Activated CD8-positive, alpha-beta memory T cell treated with anti-CD3 and anti-CD28 coated beads, Interleukin-2, amount 10 ng/mL, durations not matched to agents 7 days and 5 days (primary cell): Measurements from ENCODE around the gene BTG2. TPM values are rescaled to one million over a fixed set of nuclear protein-coding genes. Genes with fewer than 3 reads are reported as not detected.

ENCODE experiments used
- ATAC-seq: fragments of 150-1000 bp; cut with Tn5 transposase; one replicate; pipeline ENCODE4 v1.10.0; 2021; ENCODE audit warnings: moderate library complexity
- CTCF ChIA-PET: fragments of 350-600 bp; sonication (Branson Sonifier 250); formaldehyde crosslinking; loops from one replicate; lab custom pipeline; 2021; ENCODE audit warnings: antibody characterized with exemption; lab: Charles Lee
- DNase-seq: peaks from one replicate; pipeline ENCODE4 v3.0.0-alpha.2; 2020
- H3K27ac Mint-ChIP-seq: one replicate; pipeline ENCODE4 v1.8.0; 2021; ENCODE audit warnings: mild to moderate bottlenecking, mixed read lengths
- H3K27me3 Mint-ChIP-seq: one replicate; pipeline ENCODE4 v1.8.0; 2021; ENCODE audit warnings: mixed read lengths
- H3K36me3 Mint-ChIP-seq: one replicate; pipeline ENCODE4 v1.8.0; 2021; ENCODE audit warnings: mild to moderate bottlenecking, mixed read lengths
- H3K4me1 Mint-ChIP-seq: one replicate; pipeline ENCODE4 v1.8.0; 2021; ENCODE audit warnings: mixed read lengths
- H3K4me3 Mint-ChIP-seq: one replicate; pipeline ENCODE4 v1.8.0; 2021; ENCODE audit warnings: mild to moderate bottlenecking, moderate library complexity, mixed read lengths
- H3K9me3 Mint-ChIP-seq: one replicate; pipeline ENCODE4 v1.8.0; 2022; ENCODE audit warnings: low read depth, mixed read lengths
- total RNA-seq, 2 experiments: library from RNA; stranded (reverse); gene quantifications; one replicate each; pipeline ENCODE4 v1.2.3, GENCODE V29; 2021

Gene BTG2
- total RNA-seq, 2 experiments from 2014 or later, result 72.2 to 142 TPM

DNA sequence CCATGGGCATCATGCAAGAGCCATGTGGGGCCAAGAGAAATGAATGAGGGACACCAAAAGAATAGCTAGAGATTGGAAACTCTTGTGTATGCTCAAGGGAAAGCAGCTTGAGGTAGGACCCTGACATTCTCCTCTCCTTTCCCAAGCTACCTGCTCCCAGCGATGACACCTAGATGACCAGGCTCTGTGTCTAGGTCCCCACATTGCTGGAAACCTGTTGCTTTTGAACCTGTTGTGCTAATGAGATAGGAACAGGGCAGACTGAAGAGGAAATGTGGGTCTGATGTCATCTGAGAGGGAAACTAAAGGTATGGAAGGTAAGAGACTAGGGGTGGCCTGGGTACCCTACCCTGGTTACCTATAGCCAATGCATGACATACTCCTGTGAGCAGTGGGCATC is 43.8 kb downstream of the BTG2 start:
- ATAC-seq (no peak), DNase-seq (no peak)
- no peaks in the 10 kb centered on the region for H3K36me3 Mint-ChIP-seq
- CTCF ChIA-PET, result interaction anchor here (1.4 to 17.8 kb wide), 2 partner anchors 9 to 77 kb away, joined by 5 to 806 read pairs; no protein-coding TSS in a partner anchor
- no peak overlapping the region for H3K4me3 Mint-ChIP-seq
- no peak overlapping the region for H3K27ac Mint-ChIP-seq
- H3K9me3 Mint-ChIP-seq, result no peaks in the 10 kb centered on the region
- H3K4me1 Mint-ChIP-seq, result peaks cover 2% of the 10 kb centered on the region
- peaks cover 41% of the 10 kb centered on the region for H3K27me3 Mint-ChIP-seq

DNA sequence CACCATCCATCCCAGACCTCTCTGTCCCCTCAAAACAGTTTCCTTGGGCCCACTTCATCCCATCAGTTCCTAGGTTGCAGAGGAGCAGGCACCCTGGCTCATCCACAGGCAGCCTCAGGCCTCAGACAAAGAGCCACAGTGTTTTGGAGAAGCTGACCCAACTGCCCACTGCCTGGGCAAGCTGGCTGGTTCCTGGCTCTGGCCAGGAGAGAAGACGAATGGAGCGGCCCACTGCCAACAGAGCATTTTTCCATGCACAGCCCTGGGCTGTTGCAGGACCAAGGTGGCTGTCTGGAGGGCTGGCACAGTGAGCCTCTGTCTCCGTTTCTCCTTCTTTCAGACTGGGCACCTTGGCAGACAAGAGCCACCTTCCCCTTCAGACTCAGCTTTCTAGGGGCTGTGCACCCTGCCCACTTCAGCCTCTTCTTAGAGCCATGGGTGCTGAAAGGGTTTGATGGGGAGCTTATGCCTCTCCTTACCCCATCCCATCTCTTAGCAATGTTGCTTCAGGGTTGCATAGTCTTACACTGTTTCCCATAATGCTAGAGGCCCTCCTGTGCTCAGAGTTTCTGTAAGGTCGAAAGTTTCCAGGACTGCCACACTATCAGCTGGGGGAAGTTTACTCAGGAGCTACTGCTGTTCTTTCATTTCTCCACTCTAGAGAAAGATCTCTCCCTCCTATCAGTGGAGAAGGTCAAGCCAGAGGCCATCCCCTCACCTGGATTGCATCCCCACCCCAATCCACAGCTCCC is 44.6 kb downstream of the BTG2 start:
- H3K4me1 Mint-ChIP-seq, result peaks cover 2% of the 10 kb centered on the region
- CTCF ChIA-PET, result interaction anchor here (0.7 to 1.4 kb wide), 4 partner anchors 9 to 82 kb away, joined by 3 to 5 read pairs (median 4); no protein-coding TSS in a partner anchor
- DNase-seq, result no peak
- no peak for ATAC-seq
- peaks cover 39% of the 10 kb centered on the region for H3K27me3 Mint-ChIP-seq
- no peaks in the 10 kb centered on the region for H3K9me3 Mint-ChIP-seq
- H3K27ac Mint-ChIP-seq, result no peak overlapping the region
- no peaks in the 10 kb centered on the region for H3K36me3 Mint-ChIP-seq
- no peak overlapping the region for H3K4me3 Mint-ChIP-seq

- H3K27ac Mint-ChIP-seq, result no peak within 1 kb of the TSS
- no peak for DNase-seq
- ATAC-seq, result no peak
- H3K9me3 Mint-ChIP-seq, result no peaks in the 10 kb centered on the region
- H3K4me1 Mint-ChIP-seq, result peaks cover 2% of the 10 kb centered on the region
- H3K27me3 Mint-ChIP-seq, result peaks cover 43% of the 10 kb centered on the region
- CTCF ChIA-PET, result interaction anchor here (2.9 kb wide), 1 partner anchor 10 kb away, joined by 8 read pairs; no protein-coding TSS in a partner anchor
- H3K4me3 Mint-ChIP-seq, result no peak within 1 kb of the TSS
- H3K36me3 Mint-ChIP-seq, result no peaks in the 10 kb centered on the region
Observed at GRCh38 chr1:203351037-203351625, 45.8 kb downstream of the BTG2 start, which contains the start of gene FMOD. TSS of gene FMOD (minus strand) at chr1:203351122. CDS start at chr1:203348270, 2,852 bp downstream.

DNA sequence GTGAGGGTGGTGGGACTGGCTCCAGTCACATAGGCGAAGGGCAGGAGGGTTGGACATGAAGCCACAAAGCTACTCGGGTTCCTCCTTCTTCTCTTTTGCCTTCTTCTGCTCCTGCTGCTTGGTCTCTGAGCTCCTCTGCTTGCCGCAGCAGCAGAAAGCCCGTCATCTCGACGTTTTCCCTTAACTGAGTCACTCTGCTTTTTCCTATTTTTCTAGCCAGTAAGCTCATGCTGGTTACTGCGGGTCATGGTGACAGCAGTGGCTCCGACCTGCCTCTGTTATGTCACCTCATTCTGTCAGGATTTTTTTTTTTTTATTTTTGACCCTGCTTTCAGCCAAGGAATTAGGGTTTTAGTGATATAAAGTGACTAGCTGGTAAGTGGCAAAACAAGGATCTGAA is 48.2 kb downstream of the BTG2 start:
- no peak for DNase-seq
- H3K4me3 Mint-ChIP-seq, result no peak overlapping the region
- H3K9me3 Mint-ChIP-seq, result no peaks in the 10 kb centered on the region
- peaks cover 56% of the 10 kb centered on the region for H3K27me3 Mint-ChIP-seq
- peaks cover 2% of the 10 kb centered on the region for H3K36me3 Mint-ChIP-seq
- no peak overlapping the region for H3K27ac Mint-ChIP-seq
- CTCF ChIA-PET, result interaction anchor here (0.9 to 3.2 kb wide), 5 partner anchors 10 to 134 kb away, joined by 3 to 14 read pairs (median 8); no protein-coding TSS in a partner anchor
- peaks cover 2% of the 10 kb centered on the region for H3K4me1 Mint-ChIP-seq
- no peak for ATAC-seq

GRCh38 chr1:203354246-203354645 is 48.9 kb downstream of the BTG2 start:
- Mint-ChIP-seq H3K4me3 (no peak overlapping the region), H3K4me1 (peaks cover 2% of the 10 kb centered on the region), H3K9me3 (no peaks in the 10 kb centered on the region), H3K27ac (no peak overlapping the region), H3K27me3 (peaks cover 62% of the 10 kb centered on the region), H3K36me3 (peaks cover 2% of the 10 kb centered on the region)
- no peak for ATAC-seq
- DNase-seq, result no peak
- CTCF ChIA-PET, result interaction anchor here (0.7 to 3.2 kb wide), 3 partner anchors 11 to 134 kb away, joined by 3 to 14 read pairs (median 3); no protein-coding TSS in a partner anchor

- no peak overlapping the region for H3K4me3 Mint-ChIP-seq
- ATAC-seq, result no peak
- CTCF ChIA-PET, result interaction anchor here (1.6 kb wide), 2 partner anchors 17 to 19 kb away, joined by 5 to 6 read pairs; no protein-coding TSS in a partner anchor
Observed at GRCh38 chr1:203359010-203359571, 53.8 kb downstream of the BTG2 start.

More at GRCh38 chr1:203359010-203359571, 53.8 kb downstream of the BTG2 start:
- peaks cover 2% of the 10 kb centered on the region for H3K36me3 Mint-ChIP-seq
- H3K4me1 Mint-ChIP-seq, result no peaks in the 10 kb centered on the region
- no peaks in the 10 kb centered on the region for H3K9me3 Mint-ChIP-seq
- no peak for DNase-seq
- peaks cover 73% of the 10 kb centered on the region for H3K27me3 Mint-ChIP-seq
- H3K27ac Mint-ChIP-seq, result no peak overlapping the region

Other genes starting within 250 kb of the BTG2 start
- not detected for gene MYOG, start 219.5 kb upstream of the BTG2 start, total RNA-seq
- gene ADORA1, start 177.8 kb upstream of the BTG2 start, total RNA-seq, result not detected
- gene MYBPH, start 129.7 kb upstream of the BTG2 start, total RNA-seq, result not detected
- gene CHI3L1, start 118.8 kb upstream of the BTG2 start, total RNA-seq, result not detected
- under 1 TPM; 0.41 to 0.94 TPM for gene CHIT1, start 75.8 kb upstream of the BTG2 start, total RNA-seq
- gene FMOD, start 45.6 kb downstream of the BTG2 start, total RNA-seq, result under 1 TPM in 1 of 2 experiments, not detected in 1; 0.19 TPM
- gene PRELP, start 170.3 kb downstream of the BTG2 start, total RNA-seq, result not detected
- not detected for gene OPTC, start 188.6 kb downstream of the BTG2 start, total RNA-seq